ACHN (cell line): Measurements from ENCODE around the gene RTKN2.

Source experiments
- DNase-seq: peaks from one replicate; pipeline ENCODE4 v3.0.0-alpha.2; 2015
- in situ Hi-C: cut with HindIII; loops from 2 replicates; pipeline ENCODE4 v1.10.0; 2017; ENCODE audit warnings: low sequenced_read_pairs, low pct_ligation_motif_present, low pct_unique_long_range_greater_than_20kb

Gene RTKN2

DNA sequence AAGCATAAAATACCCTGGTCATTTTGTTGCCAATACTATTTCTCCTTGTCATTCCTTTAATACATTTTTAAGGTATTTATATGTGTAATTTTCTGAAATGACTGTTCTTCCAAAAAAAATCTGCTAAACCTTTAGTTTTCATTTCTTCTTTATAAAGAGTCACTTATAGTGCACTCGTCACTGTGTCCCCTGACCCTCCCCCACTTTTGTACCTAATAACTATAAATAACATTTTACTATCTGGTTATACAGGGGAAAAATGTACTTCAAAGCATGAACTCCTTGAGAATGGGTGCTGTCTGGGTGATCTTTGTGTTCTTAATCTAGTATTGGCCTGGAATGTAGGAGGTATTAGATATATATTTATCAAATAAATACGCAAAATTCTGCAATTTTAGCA is 31.1 kb downstream of the RTKN2 start:
- in situ Hi-C loops, result no loop called here

DNA sequence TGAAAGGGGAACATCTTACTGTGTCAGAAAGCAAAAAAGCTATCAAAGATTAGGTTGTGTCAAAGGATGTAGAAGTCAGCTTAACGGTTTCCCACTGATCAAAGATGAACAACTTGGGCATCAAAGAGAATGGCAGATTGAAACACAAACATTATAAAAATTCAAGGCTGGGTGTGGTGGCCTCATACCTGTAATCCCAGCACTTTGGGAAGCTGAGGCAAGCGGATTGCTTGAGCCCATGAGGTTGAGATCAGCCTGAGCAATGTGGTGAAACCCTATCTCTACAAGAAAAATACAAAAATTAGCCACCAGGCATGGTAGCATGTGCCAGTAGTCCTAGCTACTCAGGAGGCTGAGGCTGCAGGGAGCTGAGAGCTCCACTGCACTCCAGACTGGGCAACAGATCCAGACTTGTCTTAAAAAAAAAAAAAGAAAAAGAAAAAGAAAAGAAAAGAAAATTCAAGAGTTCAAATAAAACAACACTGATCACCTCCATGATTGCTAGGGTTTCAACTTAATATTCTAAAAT is 34.5 kb downstream of the RTKN2 start:
- in situ Hi-C loops, result no loop called here
- DNase-seq, result no peak

More for the DNA sequence above, 31.1 kb downstream of the RTKN2 start:
- no peak for DNase-seq

DNA sequence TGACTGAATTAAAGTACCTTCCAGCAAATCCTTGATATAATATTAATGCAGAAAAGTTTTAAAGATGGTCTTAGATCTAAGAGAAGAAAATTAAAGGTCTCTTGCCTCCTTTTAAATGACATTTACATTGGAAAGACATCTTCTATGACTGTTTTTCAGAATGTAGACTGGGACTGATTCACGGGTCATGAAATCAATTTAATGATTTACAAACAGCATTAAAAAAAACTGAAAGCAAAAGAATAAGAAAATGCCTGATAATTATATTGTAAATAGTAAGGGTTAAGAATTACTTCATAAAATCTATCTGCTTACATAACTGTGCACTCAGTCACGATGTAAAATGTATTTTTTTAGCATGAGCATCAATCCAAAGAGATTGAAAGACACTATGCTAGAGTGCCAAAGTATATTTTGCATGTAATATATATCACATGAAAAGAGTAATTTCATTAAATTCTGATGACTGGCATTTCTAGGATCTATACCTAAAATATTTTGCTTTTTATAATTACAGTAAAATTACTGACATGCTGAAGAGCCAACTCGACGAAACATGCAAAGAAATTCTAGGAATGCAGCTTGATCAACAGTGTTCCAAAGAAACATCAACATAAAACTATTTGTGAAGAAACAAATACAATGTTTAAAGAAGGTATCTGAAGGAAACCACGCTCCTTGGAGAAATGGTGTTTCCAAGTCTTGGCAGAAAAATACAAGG is 35.1 kb downstream of the RTKN2 start:
- in situ Hi-C loops, result no loop called here
- peak; percentile 16 for DNase-seq

DNA sequence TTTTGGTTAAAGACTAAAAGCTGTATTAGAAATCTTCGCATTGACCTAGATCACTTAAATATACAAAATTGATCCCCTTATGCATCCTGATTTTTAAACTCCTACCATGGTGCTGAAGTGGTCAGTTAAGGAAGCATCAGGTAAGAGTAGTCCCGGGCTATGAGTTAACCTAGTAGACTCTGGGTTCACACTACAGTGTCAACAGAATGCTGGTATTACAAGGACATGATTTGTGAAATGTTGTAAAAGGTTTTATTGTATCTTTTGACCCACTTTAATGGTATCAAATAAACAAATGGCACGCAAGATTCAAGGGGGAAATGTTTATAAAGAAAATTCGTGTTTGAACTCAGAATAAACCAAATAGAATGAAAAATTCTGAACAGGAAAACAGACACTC is 36.8 kb downstream of the RTKN2 start:
- peak; percentile 22 for DNase-seq
- in situ Hi-C loops, result no loop called here

DNA sequence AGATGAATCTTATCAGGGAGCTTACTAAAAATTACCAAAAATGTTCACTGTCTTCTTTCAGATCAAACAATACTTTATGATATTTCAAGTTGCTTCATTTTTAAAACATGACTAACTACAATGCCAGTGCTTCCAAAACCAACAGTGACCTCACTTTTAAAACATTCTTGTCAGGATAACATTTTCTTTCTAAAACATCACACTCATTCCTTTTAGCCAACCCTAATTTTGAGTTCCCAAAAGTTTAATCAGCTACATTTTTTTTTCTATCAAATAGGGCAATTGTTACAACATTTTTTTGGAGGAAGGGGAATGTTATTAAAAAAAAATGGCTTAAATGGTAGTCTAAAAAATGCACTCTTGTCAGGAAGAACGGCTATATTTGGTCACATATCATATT is 37.3 kb downstream of the RTKN2 start:
- in situ Hi-C loops, result no loop called here
- peak; percentile 66 for DNase-seq

DNA sequence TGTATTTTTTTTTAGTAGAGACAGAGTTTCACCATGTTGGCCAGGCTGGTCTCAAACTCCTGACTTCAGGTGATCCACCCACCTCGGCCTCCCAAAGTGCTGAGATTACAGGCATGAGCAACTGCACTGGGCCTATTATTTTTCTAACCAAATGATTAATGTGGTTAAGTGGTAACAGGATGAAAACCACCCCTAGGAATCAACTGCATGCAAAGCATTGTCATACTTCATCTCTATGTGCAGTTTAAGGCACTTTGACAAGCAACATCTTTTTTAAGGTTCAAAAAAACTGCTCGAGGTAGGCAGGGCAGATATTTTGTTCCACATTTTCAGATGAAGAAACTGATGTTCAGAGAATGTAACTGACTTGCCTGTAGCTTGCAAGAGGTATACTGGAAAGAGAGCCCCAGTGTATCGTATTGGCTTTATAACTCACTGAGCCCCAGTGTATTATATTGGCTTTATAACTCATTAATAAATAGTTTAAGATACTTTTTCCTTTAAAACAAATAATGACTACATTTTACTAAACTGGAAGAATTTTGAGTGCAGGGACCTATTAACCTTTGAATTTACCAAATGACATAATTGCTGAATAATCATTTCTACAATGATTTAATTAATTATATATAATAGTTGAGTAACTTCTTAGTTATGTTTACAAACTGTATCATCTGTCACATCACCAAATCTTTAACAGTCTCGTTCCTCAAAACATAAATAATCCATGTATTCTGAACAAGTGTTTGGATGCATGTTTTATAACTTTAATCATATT is 38.1 kb downstream of the RTKN2 start:
- in situ Hi-C loops, result no loop called here
- no peak for DNase-seq

DNA sequence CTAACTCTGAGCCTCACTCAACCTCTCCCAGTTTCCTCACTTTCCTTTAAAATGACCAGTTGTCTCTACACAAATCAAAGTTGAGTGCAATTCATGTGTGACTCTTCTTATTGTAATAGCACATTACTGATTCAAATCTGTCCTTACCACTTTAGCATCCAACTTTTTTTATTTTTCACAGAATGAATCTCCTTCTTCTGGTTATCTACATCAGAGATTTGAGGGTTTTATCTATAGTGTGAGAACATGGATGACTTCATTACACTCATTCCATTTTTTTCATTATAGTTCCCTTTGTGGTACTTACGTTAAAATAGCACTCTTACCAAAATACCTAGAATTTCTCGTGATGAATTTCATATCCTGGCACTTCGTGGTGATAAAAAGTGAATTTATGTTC is 43.3 kb downstream of the RTKN2 start:
- DNase-seq, result no peak
- in situ Hi-C loops, result no loop called here

DNA sequence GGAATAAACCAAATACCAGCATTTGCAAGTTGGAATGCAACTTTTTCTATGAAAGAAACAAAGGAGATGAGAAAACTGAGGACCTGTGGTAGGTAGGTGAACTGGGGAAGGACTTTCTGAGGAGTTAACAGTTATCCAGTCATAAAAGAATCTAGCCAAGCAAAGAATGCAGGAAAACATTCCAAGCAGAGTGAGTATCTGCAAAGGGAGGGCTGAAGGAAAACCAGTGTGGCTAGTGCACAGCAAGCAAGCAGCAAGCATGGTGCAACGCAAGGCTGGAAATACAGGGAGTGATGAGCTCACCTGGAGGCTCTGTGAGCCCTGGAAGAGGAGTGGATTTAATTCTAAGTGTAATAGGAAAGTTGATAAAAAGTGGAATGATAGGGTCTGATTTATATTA is 44.0 kb downstream of the RTKN2 start:
- DNase-seq, result peak; percentile 63
- in situ Hi-C loops, result no loop called here

DNA sequence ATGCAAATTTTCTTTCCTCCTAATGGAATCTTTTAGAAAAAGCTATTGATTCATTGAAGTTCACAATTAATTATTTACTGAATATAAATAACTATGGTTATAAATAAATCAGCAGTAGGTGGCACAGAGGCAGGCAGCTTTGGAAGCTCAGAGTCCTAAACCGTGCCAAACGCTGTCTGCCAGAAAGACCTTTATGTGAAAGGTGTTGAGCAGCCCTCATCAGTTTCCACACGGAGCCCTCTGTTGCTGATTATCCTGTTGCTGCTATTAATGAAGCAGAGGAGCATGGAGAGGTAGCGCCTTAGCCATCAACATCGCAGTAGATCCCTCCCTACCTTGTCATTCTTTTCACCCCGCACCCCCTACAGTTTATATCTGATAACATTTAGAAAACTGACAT is 51.0 kb downstream of the RTKN2 start:
- in situ Hi-C loops, result no loop called here
- DNase-seq, result no peak

DNA sequence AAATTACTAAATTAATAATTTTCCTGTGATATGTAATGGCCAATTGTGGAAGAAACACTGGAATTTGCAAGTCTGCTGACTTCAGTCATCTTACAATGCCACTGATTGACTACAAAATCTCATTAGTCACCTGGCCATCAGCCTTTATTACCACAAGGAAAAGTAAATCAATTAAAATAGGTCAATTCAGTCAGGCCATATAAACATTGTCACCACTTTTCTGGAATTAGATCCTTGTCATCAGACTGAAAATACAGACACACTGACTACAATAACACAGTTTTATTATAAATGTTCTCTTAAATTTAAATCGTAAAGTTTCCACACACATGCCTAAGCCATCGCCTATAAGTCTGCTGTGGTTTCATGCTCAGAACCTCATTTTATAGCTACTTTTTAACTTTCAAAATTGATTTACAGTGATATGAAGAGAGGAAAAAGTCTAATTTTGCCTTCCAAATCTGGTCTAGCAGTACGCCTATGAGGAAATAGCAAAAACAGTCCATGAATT is 54.2 kb downstream of the RTKN2 start:
- no peak for DNase-seq
- in situ Hi-C loops, result no loop called here

DNA sequence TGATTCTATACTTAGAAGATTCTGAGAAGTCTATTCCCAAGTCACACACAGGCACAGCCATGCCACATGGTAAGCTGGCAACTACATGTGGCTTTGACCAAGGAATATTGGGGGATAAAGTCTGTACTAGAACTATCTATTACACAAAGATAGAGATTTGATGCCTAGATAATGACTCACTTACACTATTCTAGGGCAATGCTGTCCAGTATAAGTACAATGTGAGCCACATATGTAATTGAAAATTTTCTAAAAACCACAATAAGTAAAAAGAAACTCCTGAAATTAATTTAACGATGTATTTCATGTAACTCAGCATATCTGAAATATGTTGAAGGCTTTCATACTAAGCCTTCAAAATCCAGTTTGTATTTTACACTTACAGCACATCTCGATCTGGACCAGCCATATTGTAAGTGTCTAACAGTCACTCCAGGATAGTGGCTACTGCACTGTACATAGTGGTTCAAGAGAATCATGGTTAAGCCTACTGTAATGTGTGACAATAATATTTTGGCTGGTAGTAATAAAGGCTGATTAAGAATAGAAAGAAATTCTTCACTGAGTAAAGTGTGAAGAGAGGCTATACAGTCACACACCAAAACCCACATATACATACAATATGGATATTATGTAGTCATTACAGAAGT is 62.8 kb downstream of the RTKN2 start:
- in situ Hi-C loops, result no loop called here
- no peak for DNase-seq

DNA sequence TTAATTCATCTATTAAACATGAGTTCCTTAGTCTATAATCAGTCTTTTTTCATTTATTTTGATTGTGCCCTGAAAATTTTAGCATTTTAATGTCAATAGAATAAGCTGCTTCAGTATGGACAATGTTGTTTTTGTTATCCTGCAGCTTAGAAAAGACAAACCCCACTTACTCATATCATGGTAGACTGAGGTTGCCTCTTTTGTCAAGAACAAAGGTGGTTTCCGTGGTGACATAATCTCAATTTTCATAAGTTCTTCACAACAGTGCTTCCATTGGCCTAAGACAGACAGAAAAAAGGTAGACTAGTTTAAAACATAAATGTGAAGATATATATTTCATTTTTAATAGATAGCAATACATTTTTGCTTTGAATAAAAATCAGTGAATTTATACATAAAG is 69.1 kb downstream of the RTKN2 start:
- in situ Hi-C loops, result no loop called here
- DNase-seq, result no peak

DNA sequence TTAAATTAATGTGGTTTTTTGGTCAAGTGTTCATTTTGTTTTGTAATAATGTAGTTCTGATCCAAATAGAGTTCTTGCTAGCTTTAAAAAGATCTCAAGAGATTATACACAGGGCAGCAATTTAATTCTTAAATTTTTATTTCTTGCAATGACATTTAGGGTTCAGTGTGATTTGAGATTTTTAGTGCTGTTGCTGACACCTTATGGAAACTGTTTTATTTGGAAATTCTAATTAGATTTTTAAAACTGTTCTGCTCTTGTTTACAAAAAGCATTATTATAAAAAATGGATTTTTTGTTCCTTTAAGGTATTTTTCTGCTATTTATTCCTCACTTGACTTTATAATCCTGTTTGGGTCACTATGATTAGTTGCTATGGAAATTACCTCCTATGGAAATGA is 72.1 kb downstream of the RTKN2 start:
- no peak for DNase-seq
- in situ Hi-C loops, result no loop called here

DNA sequence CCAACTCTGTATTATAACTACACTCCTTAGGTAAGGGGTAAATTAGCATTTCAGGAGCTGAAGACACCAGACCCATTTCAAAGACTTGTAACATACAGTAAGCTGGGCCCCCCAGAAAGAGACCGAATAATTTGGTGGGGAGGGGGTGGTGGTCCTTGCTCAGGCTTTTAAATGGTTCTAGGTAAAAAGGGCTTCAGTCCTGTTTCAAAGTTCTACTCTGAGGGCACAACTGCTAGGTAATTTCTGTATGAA is 73.0 kb downstream of the RTKN2 start:
- in situ Hi-C loops, result no loop called here
- no peak for DNase-seq

DNA sequence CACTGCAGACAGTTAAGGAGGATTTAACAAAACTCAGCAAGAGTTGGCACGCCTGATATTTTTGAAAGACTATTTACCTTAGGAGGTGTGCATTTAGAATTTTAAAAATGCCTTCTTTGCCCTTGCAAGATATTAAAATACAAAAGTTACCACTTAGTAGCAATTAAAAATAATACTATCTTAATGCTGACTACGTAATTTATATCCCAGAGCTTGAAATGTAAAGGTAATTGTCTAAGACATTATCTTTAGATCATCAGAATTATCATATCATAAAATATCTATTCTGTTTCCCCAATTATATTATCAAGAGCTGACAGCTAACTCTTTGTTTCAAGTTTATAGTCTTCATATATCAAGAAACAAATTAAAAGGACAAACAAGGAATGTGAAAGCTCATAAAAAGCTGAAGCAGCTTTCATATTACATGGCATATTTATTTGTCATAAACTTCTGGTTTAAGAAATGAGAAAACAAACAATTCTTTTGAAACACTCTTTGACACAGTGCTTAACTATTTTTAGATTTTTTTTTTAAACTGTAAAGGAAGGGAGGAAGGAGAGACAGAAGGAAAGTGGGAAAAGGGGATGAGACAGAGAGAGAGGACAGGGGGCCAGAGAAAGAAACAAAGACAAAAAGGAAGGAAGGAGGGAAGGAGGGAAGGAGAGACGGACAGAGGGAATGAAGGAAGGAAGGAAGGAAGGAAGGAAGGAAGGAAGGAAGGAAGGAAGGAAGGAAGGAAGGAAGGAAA is 73.5 kb downstream of the RTKN2 start:
- DNase-seq, result no peak
- in situ Hi-C loops, result no loop called here

DNA sequence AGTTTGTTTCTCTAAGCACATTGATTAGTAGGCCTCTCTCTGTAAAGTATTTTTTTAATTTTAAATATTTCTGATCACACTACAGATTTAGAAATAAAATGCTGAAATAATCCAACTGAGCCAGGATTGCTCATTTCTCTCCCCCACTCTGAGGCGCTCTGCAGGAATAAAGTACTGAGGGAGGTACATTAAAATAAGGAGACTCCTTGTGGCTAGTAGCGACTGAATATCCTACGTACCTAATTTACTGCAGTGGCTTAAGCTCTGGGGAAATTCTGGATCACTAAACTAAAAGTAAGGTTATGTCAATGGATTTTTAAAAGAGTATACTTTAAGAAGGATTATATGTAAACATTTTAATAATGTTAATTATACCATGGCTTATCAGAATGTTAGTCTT is 75.2 kb downstream of the RTKN2 start:
- in situ Hi-C loops, result no loop called here
- no peak for DNase-seq

DNA sequence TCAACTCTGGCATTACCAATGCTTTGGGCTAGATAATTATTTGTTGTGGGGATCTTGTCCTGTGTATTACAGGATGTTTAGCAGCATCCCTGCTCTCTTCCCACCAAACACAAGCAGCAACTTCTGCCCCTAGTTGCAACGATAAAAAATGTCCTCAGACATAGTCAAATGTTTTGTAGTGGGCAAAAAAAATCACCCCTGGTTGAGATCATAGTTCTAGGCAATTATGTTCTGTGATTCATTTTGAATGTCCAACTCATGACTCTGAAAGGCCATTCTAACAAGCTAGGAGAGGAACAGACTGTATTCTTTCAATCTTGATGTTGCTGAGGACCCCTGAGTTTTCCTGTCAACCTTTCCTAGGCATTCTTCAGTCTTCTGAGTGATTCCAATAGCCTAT is 79.5 kb downstream of the RTKN2 start:
- DNase-seq, result no peak
- in situ Hi-C loops, result no loop called here

DNA sequence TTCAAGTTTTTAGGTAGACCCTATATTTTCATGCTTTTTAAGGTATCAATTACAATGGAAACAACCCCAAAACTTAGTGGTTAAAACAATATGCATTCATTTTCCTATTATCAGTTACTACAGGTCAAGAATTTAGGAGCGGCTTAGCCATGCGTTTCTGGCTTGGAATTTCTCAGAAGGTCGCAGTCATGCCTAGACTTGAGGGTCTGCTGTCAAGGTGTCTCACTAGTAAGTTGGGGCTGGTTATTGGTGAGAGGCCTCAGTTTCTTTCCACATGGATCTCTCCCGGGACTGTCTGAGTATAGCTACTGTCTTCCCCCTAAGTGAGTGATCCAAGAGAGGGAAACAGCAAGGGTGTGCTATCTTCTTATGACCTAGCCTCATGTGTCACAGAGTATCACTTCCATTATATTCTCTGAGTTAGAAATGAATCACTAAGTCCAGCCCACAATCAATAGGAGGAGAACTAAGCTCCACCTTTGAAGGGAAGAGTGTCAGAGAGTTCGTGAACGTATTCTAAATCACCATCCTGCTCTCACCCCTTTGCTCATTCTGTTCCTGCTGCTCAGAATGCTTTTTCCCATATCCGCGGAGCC is 80.5 kb downstream of the RTKN2 start:
- in situ Hi-C loops, result no loop called here
- no peak for DNase-seq
